HG03378 (cell line): ENCODE data around the gene RPL37A.
A peak's percentile ranks its signal among the peaks of the same experiment; 100 is the strongest.
"Not testable (repeated sequence)": the region's sequence is repeated elsewhere in the genome, so short reads cannot be mapped to it uniquely, and the experiment has no call there.

Source experiments
- ATAC-seq: cut with Tn5 transposase; IDR thresholded peaks from one replicate; pipeline ENCODE4 v1.9.1; 2021; ENCODE audit warnings: mild to moderate bottlenecking, moderate library complexity; ENCODE audit not compliant: unreplicated experiment

RPL37A gene

GRCh38 chr2:216516730-216517350 is 18.2 kb downstream of the RPL37A start:
- ATAC-seq, result peak; percentile 43

- no peak for ATAC-seq
Observed at GRCh38 chr2:216517447-216518225, 19.0 kb downstream of the RPL37A start.

GRCh38 chr2:216518566-216519119 is 20.0 kb downstream of the RPL37A start:
- not testable (repeated sequence) for ATAC-seq

- peak; percentile 68 for ATAC-seq
Observed at GRCh38 chr2:216519154-216519762, 20.6 kb downstream of the RPL37A start.

- no peak for ATAC-seq
Observed at GRCh38 chr2:216520112-216520511, 21.5 kb downstream of the RPL37A start.

GRCh38 chr2:216522892-216523502 is 24.4 kb downstream of the RPL37A start:
- no peak for ATAC-seq

GRCh38 chr2:216525972-216526371 is 27.3 kb downstream of the RPL37A start:
- no peak for ATAC-seq

- no peak for ATAC-seq
Observed at GRCh38 chr2:216526939-216527338, 28.3 kb downstream of the RPL37A start.

GRCh38 chr2:216527600-216527999 is 29.0 kb downstream of the RPL37A start:
- no peak for ATAC-seq

- ATAC-seq, result no peak
Observed at GRCh38 chr2:216532562-216532961, 33.9 kb downstream of the RPL37A start.

- no peak for ATAC-seq
Observed at GRCh38 chr2:216533609-216534008, 35.0 kb downstream of the RPL37A start.

- ATAC-seq, result no peak
Observed at GRCh38 chr2:216534809-216535208, 36.2 kb downstream of the RPL37A start.

GRCh38 chr2:216535454-216535995 is 36.9 kb downstream of the RPL37A start:
- no peak for ATAC-seq

GRCh38 chr2:216536734-216537210 is 38.1 kb downstream of the RPL37A start:
- ATAC-seq, result no peak

- ATAC-seq, result no peak
Observed at GRCh38 chr2:216537366-216537765, 38.7 kb downstream of the RPL37A start.

GRCh38 chr2:216538538-216538937 is 39.9 kb downstream of the RPL37A start:
- ATAC-seq, result no peak

- no peak for ATAC-seq
Observed at GRCh38 chr2:216539120-216539519, 40.5 kb downstream of the RPL37A start.

GRCh38 chr2:216539791-216540241 is 41.2 kb downstream of the RPL37A start:
- peak; percentile 76 for ATAC-seq

GRCh38 chr2:216540920-216541319 is 42.3 kb downstream of the RPL37A start:
- ATAC-seq, result no peak

GRCh38 chr2:216541505-216541904 is 42.9 kb downstream of the RPL37A start:
- no peak for ATAC-seq

- ATAC-seq, result no peak
Observed at GRCh38 chr2:216545359-216545758, 46.7 kb downstream of the RPL37A start.
